Neutrophil (primary cell): ENCODE data around the gene ARVCF.
A peak's percentile ranks its signal among the peaks of the same experiment; 100 is the strongest.
"Not testable (repeated sequence)": the region's sequence is repeated elsewhere in the genome, so short reads cannot be mapped to it uniquely, and the experiment has no call there.

ENCODE experiments used
- H3K27ac ChIP-seq: fragments of 200-600 bp; sonication (generic); 2 replicates; pipeline ENCODE4 v1.5.1; 2016; ENCODE audit warnings: mild to moderate bottlenecking, moderate library complexity
- H3K27me3 ChIP-seq: fragments of 200-600 bp; sonication (generic); 2 replicates; pipeline ENCODE4 v1.6.0; 2016; ENCODE audit warnings: mild to moderate bottlenecking
- H3K36me3 ChIP-seq: fragments of 200-600 bp; sonication (generic); 2 replicates; pipeline ENCODE4 v1.5.1; 2017
- H3K4me1 ChIP-seq, 2 experiments: fragments of 200-600 bp in 1 of 2; sonication (generic) in 1 of 2; 1 replicate in 1 of 2; 2 replicates in 1 of 2; pipeline versions ENCODE4 v1.5.1 to v1.6.1; 2013 to 2016; ENCODE audit warnings: low read depth in 1 of 2, low read length in 1 of 2, mild to moderate bottlenecking in 1 of 2, moderate library complexity in 1 of 2; ENCODE audit not compliant: control insufficient read depth in 1 of 2, insufficient read depth in 1 of 2
- H3K4me3 ChIP-seq, 2 experiments: fragments of 200-600 bp in 1 of 2; sonication (generic) in 1 of 2; 1 replicate in 1 of 2; 2 replicates in 1 of 2; pipeline ENCODE4 v1.5.1; 2013 to 2016; ENCODE audit warnings: low read depth in 1 of 2, low read length in 1 of 2, mild to moderate bottlenecking in 1 of 2, moderate library complexity in 1 of 2
- H3K9me3 ChIP-seq: fragments of 200-600 bp; sonication (generic); 2 replicates; pipeline ENCODE4 v1.5.1; 2016
- TF ChIP-seq, protein P1 (sequence below): fragments of 200-600 bp; sonication (generic); IDR thresholded peaks from 2 replicates; pipeline ENCODE4 v1.5.1; 2016; ENCODE audit warnings: antibody characterized with exemption

ARVCF gene

GRCh38 chr22:19936513-19936912 lies 80.1 kb downstream of the ARVCF start:
- H3K9me3 ChIP-seq: no peaks in the 10 kb centered on the region
- TF ChIP-seq, protein P1, sequence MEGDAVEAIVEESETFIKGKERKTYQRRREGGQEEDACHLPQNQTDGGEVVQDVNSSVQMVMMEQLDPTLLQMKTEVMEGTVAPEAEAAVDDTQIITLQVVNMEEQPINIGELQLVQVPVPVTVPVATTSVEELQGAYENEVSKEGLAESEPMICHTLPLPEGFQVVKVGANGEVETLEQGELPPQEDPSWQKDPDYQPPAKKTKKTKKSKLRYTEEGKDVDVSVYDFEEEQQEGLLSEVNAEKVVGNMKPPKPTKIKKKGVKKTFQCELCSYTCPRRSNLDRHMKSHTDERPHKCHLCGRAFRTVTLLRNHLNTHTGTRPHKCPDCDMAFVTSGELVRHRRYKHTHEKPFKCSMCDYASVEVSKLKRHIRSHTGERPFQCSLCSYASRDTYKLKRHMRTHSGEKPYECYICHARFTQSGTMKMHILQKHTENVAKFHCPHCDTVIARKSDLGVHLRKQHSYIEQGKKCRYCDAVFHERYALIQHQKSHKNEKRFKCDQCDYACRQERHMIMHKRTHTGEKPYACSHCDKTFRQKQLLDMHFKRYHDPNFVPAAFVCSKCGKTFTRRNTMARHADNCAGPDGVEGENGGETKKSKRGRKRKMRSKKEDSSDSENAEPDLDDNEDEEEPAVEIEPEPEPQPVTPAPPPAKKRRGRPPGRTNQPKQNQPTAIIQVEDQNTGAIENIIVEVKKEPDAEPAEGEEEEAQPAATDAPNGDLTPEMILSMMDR: no peak
- H3K27ac ChIP-seq: no peak overlapping the region
- no peaks in the 10 kb centered on the region for H3K36me3 ChIP-seq
- no peaks in the 10 kb centered on the region for H3K27me3 ChIP-seq
- H3K4me3 ChIP-seq: no peak overlapping the region
- H3K4me1 ChIP-seq: peaks cover 20 to 29% of the 10 kb centered on the region in 2 experiments

GRCh38 chr22:19935123-19935718 lies 81.4 kb downstream of the ARVCF start:
- not testable (repeated sequence) for H3K36me3 ChIP-seq, H3K27ac ChIP-seq, H3K4me3 ChIP-seq, H3K9me3 ChIP-seq, H3K27me3 ChIP-seq
- H3K4me1 ChIP-seq: peaks cover 12 to 20% of the 10 kb centered on the region in 2 experiments

- TF ChIP-seq, protein P1: no peak
- no peaks in the 10 kb centered on the region for H3K9me3 ChIP-seq
Observed at GRCh38 chr22:19933341-19934241, 83.0 kb downstream of the ARVCF start.

DNA sequence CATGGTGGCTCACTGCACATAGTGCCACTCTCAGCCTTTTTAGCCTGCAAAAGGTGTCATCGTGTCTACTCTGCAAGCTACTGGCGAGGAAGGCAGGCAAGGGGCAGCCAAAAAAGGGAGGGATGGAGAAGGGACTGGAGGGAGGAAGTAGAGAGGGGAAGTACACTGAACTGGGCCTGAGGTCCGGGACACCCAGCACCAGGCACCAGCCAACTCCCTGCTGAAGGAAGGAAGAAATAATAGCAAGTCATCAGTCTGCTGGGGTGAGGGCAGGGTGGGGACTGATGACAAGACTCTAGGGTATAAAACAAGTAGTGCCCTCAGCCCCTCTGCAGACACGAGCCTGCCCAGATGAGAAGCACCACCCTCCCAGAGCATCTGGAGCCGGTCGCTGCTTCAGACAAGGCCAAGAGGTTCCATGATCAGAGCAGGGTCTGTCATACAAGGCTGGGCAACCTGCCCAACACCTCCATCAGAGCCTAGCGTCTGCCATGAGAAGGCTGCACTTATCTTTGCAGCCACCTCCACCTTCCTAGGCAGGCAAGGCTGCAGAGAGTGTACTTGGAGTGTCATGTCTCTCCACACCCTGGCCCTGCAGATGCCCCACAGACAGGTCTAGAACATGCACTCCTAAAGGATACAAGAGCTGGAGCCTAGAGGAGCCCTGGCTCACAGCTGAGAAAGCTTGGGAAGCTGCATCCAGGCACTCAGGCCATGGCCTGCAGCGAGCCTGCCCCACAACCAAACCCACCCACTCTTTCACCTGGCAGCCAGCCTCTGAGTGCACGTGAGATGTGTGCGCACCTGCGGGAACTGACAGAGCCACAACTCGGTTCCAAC lies 84.0 kb downstream of the ARVCF start:
- Histone ChIP-seq H3K4me3 (no peak overlapping the region), H3K4me1 (peaks cover 6% of the 10 kb centered on the region in 2 experiments)
- TF ChIP-seq, protein P1: no peak

More at GRCh38 chr22:19933341-19934241, 83.0 kb downstream of the ARVCF start:
- H3K27me3 ChIP-seq: no peaks in the 10 kb centered on the region
- no peak overlapping the region for H3K4me3 ChIP-seq
- H3K27ac ChIP-seq: no peak overlapping the region
- peaks cover 13% of the 10 kb centered on the region for H3K36me3 ChIP-seq
- peaks cover 12 to 16% of the 10 kb centered on the region in 2 experiments for H3K4me1 ChIP-seq

GRCh38 chr22:19931514-19931913 lies 85.1 kb downstream of the ARVCF start:
- TF ChIP-seq, protein P1: no peak
- Histone ChIP-seq H3K4me3 (no peak overlapping the region), H3K27me3 (no peaks in the 10 kb centered on the region), H3K27ac (no peak overlapping the region), H3K4me1 (peaks cover 6% of the 10 kb centered on the region in 2 experiments), H3K9me3 (no peaks in the 10 kb centered on the region), H3K36me3 (peaks cover 13% of the 10 kb centered on the region)

More for the DNA sequence above, 84.0 kb downstream of the ARVCF start:
- Histone ChIP-seq H3K9me3 (no peaks in the 10 kb centered on the region), H3K27me3 (no peaks in the 10 kb centered on the region), H3K27ac (peak overlapping the region; percentile 7), H3K36me3 (peaks cover 13% of the 10 kb centered on the region)
